GM19025 (cell line): ENCODE data around the gene AP2A2.
A peak's percentile ranks its signal among the peaks of the same experiment; 100 is the strongest.

Experiments
- ATAC-seq: cut with Tn5 transposase; IDR thresholded peaks from one replicate; pipeline ENCODE4 v1.9.1; 2021; ENCODE audit warnings: mild to moderate bottlenecking, low read depth, moderate library complexity; ENCODE audit not compliant: unreplicated experiment

AP2A2 gene

GRCh38 chr11:925496-926301 is at the start of gene AP2A2:
TSS of gene AP2A2 (plus strand) at chr11:925870. CDS start at chr11:926022, 152 bp downstream.
- ATAC-seq, result peak; percentile 81

- ATAC-seq, result no peak
Measured at GRCh38 chr11:876545-876944, 49.1 kb upstream of the AP2A2 start.

- ATAC-seq, result no peak
Measured at GRCh38 chr11:877565-877964, 48.1 kb upstream of the AP2A2 start.

GRCh38 chr11:880447-880846 is 45.2 kb upstream of the AP2A2 start:
- no peak for ATAC-seq

- no peak for ATAC-seq
Measured at GRCh38 chr11:882596-882995, 43.1 kb upstream of the AP2A2 start.

- ATAC-seq, result no peak
Measured at GRCh38 chr11:883527-883926, 42.1 kb upstream of the AP2A2 start.

GRCh38 chr11:884578-885070 is 41.0 kb upstream of the AP2A2 start:
- ATAC-seq, result no peak

GRCh38 chr11:886568-886967 is 39.1 kb upstream of the AP2A2 start:
- no peak for ATAC-seq

GRCh38 chr11:887589-887988 is 38.1 kb upstream of the AP2A2 start:
- ATAC-seq, result no peak

GRCh38 chr11:888310-889212 is 37.1 kb upstream of the AP2A2 start:
- ATAC-seq, result no peak

GRCh38 chr11:889257-889656 is 36.4 kb upstream of the AP2A2 start:
- no peak for ATAC-seq

GRCh38 chr11:889687-890475 is 35.8 kb upstream of the AP2A2 start:
- no peak for ATAC-seq

- ATAC-seq, result no peak
Measured at GRCh38 chr11:890794-891540, 34.7 kb upstream of the AP2A2 start.

GRCh38 chr11:893008-893654 is 32.5 kb upstream of the AP2A2 start:
- ATAC-seq, result no peak

GRCh38 chr11:894575-895201 is 31.0 kb upstream of the AP2A2 start:
- ATAC-seq, result no peak

GRCh38 chr11:895331-896110 is 30.1 kb upstream of the AP2A2 start:
- no peak for ATAC-seq

- no peak for ATAC-seq
Measured at GRCh38 chr11:897253-898142, 28.2 kb upstream of the AP2A2 start.
